ENCODE results near the gene EGFL6.

GRCh38 chrX:13659063-13659462 lies 89.7 kb downstream of the EGFL6 start:
- TF ChIP-seq EZH2 (IDR thresholded peaks at IDR 0.05; ENCODE audit: insufficient read depth, poor library complexity, severe bottlenecking), result no peak
- TF ChIP-seq EZH2phosphoT487 (IDR thresholded peaks at IDR 0.05; ENCODE audit: insufficient read depth, low read depth), result no peak

Data from GM23248 (cell line).